ENCODE data around the gene ARSB.

DNA sequence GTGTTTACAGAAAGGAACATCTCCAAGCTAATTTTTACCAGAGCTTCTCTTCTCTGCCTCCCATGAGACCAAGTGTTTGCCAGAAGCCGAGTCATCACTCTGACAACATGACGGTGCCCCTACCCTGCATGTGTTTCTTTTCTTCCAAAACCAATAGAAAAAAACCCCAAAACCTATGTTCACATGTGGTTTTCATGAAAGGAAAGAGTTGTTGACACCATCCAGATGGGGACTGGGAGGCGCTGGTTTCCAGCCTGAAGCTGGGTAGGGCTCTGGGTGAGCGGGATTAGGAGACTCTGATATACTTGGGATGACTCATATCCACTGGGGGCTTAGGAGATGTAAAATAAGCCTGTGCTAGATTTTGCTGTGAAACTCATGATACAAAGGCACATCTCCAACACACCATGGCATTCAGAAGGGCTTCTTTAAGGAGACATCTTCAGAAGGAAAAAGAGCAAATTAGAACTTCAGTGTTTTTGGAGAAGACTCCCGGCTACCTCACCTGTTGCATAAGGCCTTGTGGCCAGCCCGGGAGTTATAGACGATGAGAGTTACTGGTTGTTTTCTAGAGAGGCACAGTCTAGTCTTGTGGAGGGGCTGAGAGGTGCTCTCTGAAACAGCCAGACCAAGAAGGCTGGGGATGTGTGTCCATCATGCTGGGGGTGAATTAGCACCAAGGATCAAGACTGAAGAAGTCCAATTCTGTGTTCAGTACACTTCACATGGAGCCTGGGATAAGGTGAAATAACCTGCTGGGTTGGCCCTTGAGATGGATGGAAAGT is 227.6 kb downstream of the ARSB start:
- TF ChIP-seq CTCF (conservative IDR thresholded peaks at IDR 0.05; ENCODE audit: low read length) (no peak), EZH2phosphoT487 (IDR thresholded peaks at IDR 0.05; ENCODE audit: borderline replicate concordance) (no peak)
